ENCODE results near the gene LRG1. TPM values are rescaled to one million over a fixed set of nuclear protein-coding genes. Genes with fewer than 3 reads are reported as not detected.

Gene LRG1
- total RNA-seq, 1 donor from 2014 or later, result 3.3 TPM

- Histone ChIP-seq H3K27ac (no peak overlapping the region), H3K9me3 (no peaks in the 10 kb centered on the region), H3K27me3 (peaks cover 16% of the 10 kb centered on the region), H3K36me3 (no peaks in the 10 kb centered on the region), H3K4me1 (no peaks in the 10 kb centered on the region), H3K4me3 (no peak overlapping the region)
- no peak for DNase-seq (ENCODE audit: low spot score in 2 of 2)
- intact Hi-C loops (cut with DNase I), result no loop called here
- TF ChIP-seq CTCF (IDR thresholded peaks at IDR 0.05), result no peak
Observed at GRCh38 chr19:4585556-4585955, 45.7 kb upstream of the LRG1 start.

- H3K36me3 ChIP-seq, result no peaks in the 10 kb centered on the region
- no peaks in the 10 kb centered on the region for H3K9me3 ChIP-seq
- intact Hi-C loops (cut with DNase I), result no loop called here
- H3K27ac ChIP-seq, result no peak overlapping the region
- peaks cover 23% of the 10 kb centered on the region for H3K27me3 ChIP-seq
- no peak for DNase-seq (ENCODE audit: low spot score in 2 of 2)
- H3K4me1 ChIP-seq, result no peaks in the 10 kb centered on the region
- H3K4me3 ChIP-seq, result peak overlapping the region; percentile 33 to 36
- no peak for TF ChIP-seq CTCF (IDR thresholded peaks at IDR 0.05)
Observed at GRCh38 chr19:4584670-4585460, 45.0 kb upstream of the LRG1 start.

- intact Hi-C loops (cut with DNase I), result no loop called here
- no peaks in the 10 kb centered on the region for H3K4me1 ChIP-seq
- no peaks in the 10 kb centered on the region for H3K9me3 ChIP-seq
- H3K27me3 ChIP-seq, result peaks cover 24% of the 10 kb centered on the region
- H3K4me3 ChIP-seq, result peak overlapping the region; percentile 33 to 36
- no peak for TF ChIP-seq CTCF (IDR thresholded peaks at IDR 0.05)
- no peak for DNase-seq (ENCODE audit: low spot score in 2 of 2)
- H3K27ac ChIP-seq, result no peak overlapping the region
- H3K36me3 ChIP-seq, result no peaks in the 10 kb centered on the region
Observed at GRCh38 chr19:4583961-4584669, 44.3 kb upstream of the LRG1 start.

GRCh38 chr19:4582980-4583842 is 43.4 kb upstream of the LRG1 start:
- no peaks in the 10 kb centered on the region for H3K9me3 ChIP-seq
- no peaks in the 10 kb centered on the region for H3K36me3 ChIP-seq
- H3K4me1 ChIP-seq, result no peaks in the 10 kb centered on the region
- intact Hi-C loops (cut with DNase I), result no loop called here
- H3K4me3 ChIP-seq, result no peak overlapping the region
- TF ChIP-seq CTCF (IDR thresholded peaks at IDR 0.05), result no peak
- H3K27ac ChIP-seq, result no peak overlapping the region
- H3K27me3 ChIP-seq, result peaks cover 24% of the 10 kb centered on the region
- DNase-seq (ENCODE audit: low spot score in 2 of 2), result no peak

GRCh38 chr19:4581666-4582553 is 42.1 kb upstream of the LRG1 start:
- H3K4me3 ChIP-seq, result no peak overlapping the region
- no peaks in the 10 kb centered on the region for H3K9me3 ChIP-seq
- TF ChIP-seq CTCF (IDR thresholded peaks at IDR 0.05), result no peak
- intact Hi-C loops (cut with DNase I), result no loop called here
- peaks cover 24% of the 10 kb centered on the region for H3K27me3 ChIP-seq
- H3K36me3 ChIP-seq, result no peaks in the 10 kb centered on the region
- H3K27ac ChIP-seq, result no peak overlapping the region
- DNase-seq (ENCODE audit: low spot score in 2 of 2), result no peak
- H3K4me1 ChIP-seq, result no peaks in the 10 kb centered on the region

All from ascending aorta (tissue), 2 donors.